Peyer's patch (tissue), 4 donors: ENCODE data around the gene RGMB.

Source experiments
- CTCF ChIP-seq, 6 experiments: fragments of 450-650 bp in 4 of 6; fragments of 200-600 bp in 2 of 6; sonication (generic) in 1 of 6; IDR thresholded peaks; one replicate each; pipeline ENCODE4 v1.5.1; 2017 to 2019; ENCODE audit warnings: antibody characterized with exemption in 6 of 6, mild to moderate bottlenecking in 3 of 6, moderate library complexity in 1 of 6
- POLR2A ChIP-seq, 2 donors: fragments of 450-650 bp; IDR thresholded peaks; one replicate each; pipeline ENCODE4 v1.5.1; 2017; ENCODE audit warnings: antibody characterized with exemption in 2 of 2, mild to moderate bottlenecking in 2 of 2, moderate library complexity in 2 of 2

GRCh38 chr5:98776066-98776705 lies 2.7 kb downstream of the RGMB start:
- TF ChIP-seq CTCF (IDR thresholded peaks at IDR 0.05), result no peak
- TF ChIP-seq POLR2A (IDR thresholded peaks at IDR 0.05), result no peak
